Measurements from ENCODE around the gene TAP2.

TAP2 gene

GRCh38 chr6:32794510-32794909 is 44.0 kb downstream of the TAP2 start:
- Mint-ChIP-seq H3K27me3 (peaks cover 10% of the 10 kb centered on the region), H3K4me1 (peaks cover 27% of the 10 kb centered on the region), H3K27ac (no peak overlapping the region), H3K9me3 (no peaks in the 10 kb centered on the region), H3K4me3 (no peak overlapping the region), H3K36me3 (peaks cover 3% of the 10 kb centered on the region)

GRCh38 chr6:32792901-32793435 is 45.6 kb downstream of the TAP2 start:
- Mint-ChIP-seq H3K27ac (no peak overlapping the region), H3K4me3 (no peak overlapping the region), H3K4me1 (peaks cover 27% of the 10 kb centered on the region), H3K27me3 (peaks cover 10% of the 10 kb centered on the region), H3K36me3 (no peaks in the 10 kb centered on the region), H3K9me3 (no peaks in the 10 kb centered on the region)

- H3K27me3 Mint-ChIP-seq, result peaks cover 21% of the 10 kb centered on the region
- no peaks in the 10 kb centered on the region for H3K36me3 Mint-ChIP-seq
- H3K4me1 Mint-ChIP-seq, result peaks cover 16% of the 10 kb centered on the region
- H3K27ac Mint-ChIP-seq, result no peak overlapping the region
- H3K9me3 Mint-ChIP-seq, result no peaks in the 10 kb centered on the region
- no peak overlapping the region for H3K4me3 Mint-ChIP-seq
These were observed 48.2 kb downstream of the TAP2 start for GRCh38 chr6:32790306-32790705.

All from activated naive CD4-positive, alpha-beta T cell treated with anti-CD3 and anti-CD28 coated beads, Interleukin-2, amount 50 U/mL, for 24 hours (primary cell).